Effector CD4-positive, alpha-beta T cell (primary cell): ENCODE data around the gene FTH1.
"Not testable (repeated sequence)": the region's sequence is repeated elsewhere in the genome, so short reads cannot be mapped to it uniquely, and the experiment has no call there.

Experiments used
- DNase-seq: peaks from one replicate; pipeline ENCODE4 v3.0.0-alpha.2; 2020
- total RNA-seq: gene quantifications from one replicate; lab custom pipeline; 2026; lab: John Stamatoyannopoulos, UW

FTH1 gene
- total RNA-seq, result 656 reads per million, percentile 98 among the genes with 10 or more reads in this experiment

GRCh38 chr11:61967116-61967923 lies at the start of gene FTH1:
Gene FTH1, minus strand, starts transcription at chr11:61967634. Its CDS starts 209 bp downstream, at chr11:61967425.
- peak; percentile 88 for DNase-seq

- no peak for DNase-seq
Measured at GRCh38 chr11:62015615-62016014, 48.2 kb upstream of the FTH1 start.

- no peak for DNase-seq
Measured at GRCh38 chr11:62013537-62014476, 46.4 kb upstream of the FTH1 start.

GRCh38 chr11:62012832-62013461 lies 45.5 kb upstream of the FTH1 start:
- no peak for DNase-seq

GRCh38 chr11:62012451-62012831 lies 45.0 kb upstream of the FTH1 start:
- no peak for DNase-seq

GRCh38 chr11:62011881-62012280 lies 44.4 kb upstream of the FTH1 start:
- DNase-seq, result no peak

- no peak for DNase-seq
Measured at GRCh38 chr11:62010935-62011528, 43.6 kb upstream of the FTH1 start.

GRCh38 chr11:62008193-62008592 lies 40.8 kb upstream of the FTH1 start:
- DNase-seq, result no peak

GRCh38 chr11:62004473-62004872 lies 37.0 kb upstream of the FTH1 start:
- no peak for DNase-seq

- not testable (repeated sequence) for DNase-seq
Measured at GRCh38 chr11:62002283-62002682, 34.8 kb upstream of the FTH1 start.

- no peak for DNase-seq
Measured at GRCh38 chr11:62001450-62002191, 34.2 kb upstream of the FTH1 start.

GRCh38 chr11:62000539-62001446 lies 33.4 kb upstream of the FTH1 start:
- no peak for DNase-seq

- DNase-seq, result no peak
Measured at GRCh38 chr11:61999141-61999975, 31.9 kb upstream of the FTH1 start.

- DNase-seq, result no peak
Measured at GRCh38 chr11:61996933-61997332, 29.5 kb upstream of the FTH1 start.

GRCh38 chr11:61994981-61995380 lies 27.5 kb upstream of the FTH1 start:
- no peak for DNase-seq

GRCh38 chr11:61985869-61986268 lies 18.4 kb upstream of the FTH1 start:
- DNase-seq, result no peak

- DNase-seq, result no peak
Measured at GRCh38 chr11:61983419-61983818, 16.0 kb upstream of the FTH1 start.

GRCh38 chr11:61980783-61981541 lies 13.5 kb upstream of the FTH1 start:
- DNase-seq, result no peak
